ENCODE measurements around the gene CPNE9.

CPNE9 gene

DNA sequence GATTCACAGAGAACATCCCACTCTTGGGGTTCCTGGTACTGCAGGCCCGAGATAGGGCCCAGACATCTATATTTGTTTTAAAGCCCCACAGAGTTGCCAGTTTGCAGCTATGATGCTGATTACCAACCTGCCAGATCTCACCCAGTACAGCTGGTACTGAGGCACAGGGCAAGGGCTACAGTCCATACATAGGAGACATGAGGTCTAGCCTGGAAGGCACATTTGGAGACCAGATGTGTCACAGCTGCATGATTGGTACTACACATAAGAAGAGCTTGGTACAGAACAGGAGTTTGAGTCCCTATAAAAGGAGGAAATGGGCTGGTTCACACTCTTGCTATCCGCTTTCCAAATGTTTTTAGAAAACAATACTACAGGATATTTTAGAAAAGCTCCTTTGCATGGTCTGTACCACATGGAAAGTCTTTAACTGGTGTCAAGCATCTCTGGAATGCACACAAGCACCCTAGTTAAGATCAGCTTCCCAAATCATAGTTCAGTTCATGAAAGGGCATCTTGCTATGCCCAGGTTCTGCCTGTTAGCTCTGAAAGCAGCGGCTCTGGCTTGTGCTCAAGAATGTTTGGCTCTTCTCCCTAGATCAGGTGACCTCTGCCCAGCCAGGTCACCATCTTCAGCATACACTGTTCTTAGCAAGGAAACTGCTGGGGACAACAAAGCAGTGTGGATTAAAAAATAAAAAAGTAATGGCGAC lies 33.8 kb upstream of the CPNE9 start:
- Histone ChIP-seq H3K4me2 (ENCODE audit: low read depth, low read length, poor library complexity, severe bottlenecking) (no peak overlapping the region), H3K9me2 (replicated peaks; ENCODE audit: insufficient read depth, low read length) (no peaks in the 10 kb centered on the region), H3K4me3 (ENCODE audit: insufficient read depth, low read length, poor library complexity, severe bottlenecking) (no peak overlapping the region), H3K36me3 (ENCODE audit: low read length) (no peaks in the 10 kb centered on the region), H4K20me1 (ENCODE audit: low read depth, low read length) (no peaks in the 10 kb centered on the region), H3K9ac (ENCODE audit: low read length) (no peak overlapping the region), H3K9me3 (ENCODE audit: insufficient read depth, low read length) (no peaks in the 10 kb centered on the region), H3F3A (ENCODE audit: insufficient read depth) (no peaks in the 10 kb centered on the region), H3K27me3 (ENCODE audit: low read length) (no peaks in the 10 kb centered on the region), H3K79me2 (ENCODE audit: insufficient read depth, low read length) (no peaks in the 10 kb centered on the region), H2AFZ (ENCODE audit: low read depth, low read length, severe bottlenecking) (no peak overlapping the region), H3K27ac (ENCODE audit: low read depth, low read length) (no peak overlapping the region)
- TF ChIP-seq EZH2phosphoT487 (conservative IDR thresholded peaks at IDR 0.05; ENCODE audit: low read length) = no peak
- TF ChIP-seq, protein P1, sequence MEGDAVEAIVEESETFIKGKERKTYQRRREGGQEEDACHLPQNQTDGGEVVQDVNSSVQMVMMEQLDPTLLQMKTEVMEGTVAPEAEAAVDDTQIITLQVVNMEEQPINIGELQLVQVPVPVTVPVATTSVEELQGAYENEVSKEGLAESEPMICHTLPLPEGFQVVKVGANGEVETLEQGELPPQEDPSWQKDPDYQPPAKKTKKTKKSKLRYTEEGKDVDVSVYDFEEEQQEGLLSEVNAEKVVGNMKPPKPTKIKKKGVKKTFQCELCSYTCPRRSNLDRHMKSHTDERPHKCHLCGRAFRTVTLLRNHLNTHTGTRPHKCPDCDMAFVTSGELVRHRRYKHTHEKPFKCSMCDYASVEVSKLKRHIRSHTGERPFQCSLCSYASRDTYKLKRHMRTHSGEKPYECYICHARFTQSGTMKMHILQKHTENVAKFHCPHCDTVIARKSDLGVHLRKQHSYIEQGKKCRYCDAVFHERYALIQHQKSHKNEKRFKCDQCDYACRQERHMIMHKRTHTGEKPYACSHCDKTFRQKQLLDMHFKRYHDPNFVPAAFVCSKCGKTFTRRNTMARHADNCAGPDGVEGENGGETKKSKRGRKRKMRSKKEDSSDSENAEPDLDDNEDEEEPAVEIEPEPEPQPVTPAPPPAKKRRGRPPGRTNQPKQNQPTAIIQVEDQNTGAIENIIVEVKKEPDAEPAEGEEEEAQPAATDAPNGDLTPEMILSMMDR (IDR thresholded peaks at IDR 0.05; ENCODE audit: insufficient read depth, low read length, poor library complexity, severe bottlenecking) = no peak

DNA sequence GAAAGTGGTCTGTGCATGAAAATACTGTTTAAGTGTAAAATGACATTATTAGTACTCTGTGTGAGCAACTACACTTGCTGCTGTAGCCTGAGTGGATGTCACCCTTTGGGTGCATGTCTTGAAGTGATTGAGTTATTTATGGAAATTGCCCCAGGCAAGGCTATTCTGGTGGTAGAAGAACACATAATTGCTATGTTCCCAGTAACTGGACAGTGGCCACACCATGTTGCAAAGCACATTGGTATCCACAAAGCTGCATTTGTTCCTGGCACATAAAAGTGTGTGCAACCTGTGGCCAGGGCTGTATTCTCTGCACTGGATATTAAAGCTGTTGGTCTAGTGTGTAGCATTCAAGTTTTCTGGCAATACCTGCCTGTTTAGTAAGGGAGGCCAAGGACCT lies 30.6 kb upstream of the CPNE9 start:
- no peak overlapping the region for H2AFZ ChIP-seq (ENCODE audit: low read depth, low read length, severe bottlenecking)
- H3K9me2 ChIP-seq (replicated peaks; ENCODE audit: insufficient read depth, low read length) = no peaks in the 10 kb centered on the region
- no peaks in the 10 kb centered on the region for H3K9me3 ChIP-seq (ENCODE audit: insufficient read depth, low read length)
- H3K27me3 ChIP-seq (ENCODE audit: low read length) = no peaks in the 10 kb centered on the region
- H4K20me1 ChIP-seq (ENCODE audit: low read depth, low read length) = no peaks in the 10 kb centered on the region
- no peaks in the 10 kb centered on the region for H3K36me3 ChIP-seq (ENCODE audit: low read length)
- no peaks in the 10 kb centered on the region for H3F3A ChIP-seq (ENCODE audit: insufficient read depth)
- H3K4me2 ChIP-seq (ENCODE audit: low read depth, low read length, poor library complexity, severe bottlenecking) = no peak overlapping the region
- H3K27ac ChIP-seq (ENCODE audit: low read depth, low read length) = no peak overlapping the region
- TF ChIP-seq, protein P1 (IDR thresholded peaks at IDR 0.05; ENCODE audit: insufficient read depth, low read length, poor library complexity, severe bottlenecking) = no peak
- no peak for TF ChIP-seq EZH2phosphoT487 (conservative IDR thresholded peaks at IDR 0.05; ENCODE audit: low read length)
- H3K4me3 ChIP-seq (ENCODE audit: insufficient read depth, low read length, poor library complexity, severe bottlenecking) = no peak overlapping the region
- H3K79me2 ChIP-seq (ENCODE audit: insufficient read depth, low read length) = no peaks in the 10 kb centered on the region
- no peak overlapping the region for H3K9ac ChIP-seq (ENCODE audit: low read length)

- Histone ChIP-seq H3F3A (ENCODE audit: insufficient read depth) (no peaks in the 10 kb centered on the region), H3K36me3 (ENCODE audit: low read length) (no peaks in the 10 kb centered on the region)
These were observed 29.9 kb upstream of the CPNE9 start for GRCh38 chr3:9673752-9674151.

More at GRCh38 chr3:9673752-9674151, 29.9 kb upstream of the CPNE9 start:
- Histone ChIP-seq H3K9me3 (ENCODE audit: insufficient read depth, low read length) (no peaks in the 10 kb centered on the region), H3K4me2 (ENCODE audit: low read depth, low read length, poor library complexity, severe bottlenecking) (no peak overlapping the region), H3K9ac (ENCODE audit: low read length) (no peak overlapping the region), H3K9me2 (replicated peaks; ENCODE audit: insufficient read depth, low read length) (no peaks in the 10 kb centered on the region), H3K27ac (ENCODE audit: low read depth, low read length) (no peak overlapping the region), H4K20me1 (ENCODE audit: low read depth, low read length) (no peaks in the 10 kb centered on the region), H3K79me2 (ENCODE audit: insufficient read depth, low read length) (no peaks in the 10 kb centered on the region), H3K4me3 (ENCODE audit: insufficient read depth, low read length, poor library complexity, severe bottlenecking) (no peak overlapping the region), H3K27me3 (ENCODE audit: low read length) (no peaks in the 10 kb centered on the region), H2AFZ (ENCODE audit: low read depth, low read length, severe bottlenecking) (no peak overlapping the region)
- TF ChIP-seq EZH2phosphoT487 (conservative IDR thresholded peaks at IDR 0.05; ENCODE audit: low read length) = no peak
- TF ChIP-seq, protein P1 (IDR thresholded peaks at IDR 0.05; ENCODE audit: insufficient read depth, low read length, poor library complexity, severe bottlenecking) = no peak

Data from SU-DHL-6 (cell line).